GM18505 (cell line): ENCODE data around the gene TBC1D22A.

Source experiments
- ATAC-seq: cut with Tn5 transposase; IDR thresholded peaks from one replicate; pipeline ENCODE4 v1.9.1; 2021; ENCODE audit not compliant: unreplicated experiment
- POLR2A ChIP-seq: IDR thresholded peaks from 4 replicates; pipeline ENCODE4 v1.6.1; 2011; ENCODE audit warnings: borderline replicate concordance; ENCODE audit not compliant: insufficient read depth, insufficient read length; ENCODE audit errors: extremely low read depth

Gene TBC1D22A

GRCh38 chr22:46741974-46742519, 20.4 kb upstream of the TBC1D22A start:
- TF ChIP-seq POLR2A = no peak
- no peak for ATAC-seq

- no peak for TF ChIP-seq POLR2A
- no peak for ATAC-seq
Measured at GRCh38 chr22:46742576-46743221, 19.8 kb upstream of the TBC1D22A start.

- no peak for TF ChIP-seq POLR2A
- ATAC-seq = no peak
Measured at GRCh38 chr22:46744581-46744980, 17.9 kb upstream of the TBC1D22A start.

- no peak for TF ChIP-seq POLR2A
Measured at GRCh38 chr22:46746192-46746591, 16.3 kb upstream of the TBC1D22A start.

GRCh38 chr22:46746620-46747019, 15.8 kb upstream of the TBC1D22A start:
- no peak for TF ChIP-seq POLR2A
- no peak for ATAC-seq

More at GRCh38 chr22:46746192-46746591, 16.3 kb upstream of the TBC1D22A start:
- ATAC-seq = no peak

- TF ChIP-seq POLR2A = no peak
- ATAC-seq = no peak
Measured at GRCh38 chr22:46747646-46748045, 14.8 kb upstream of the TBC1D22A start.

GRCh38 chr22:46748206-46748907, 14.1 kb upstream of the TBC1D22A start:
- ATAC-seq = no peak
- no peak for TF ChIP-seq POLR2A

GRCh38 chr22:46748908-46749675, 13.4 kb upstream of the TBC1D22A start:
- ATAC-seq = no peak
- no peak for TF ChIP-seq POLR2A

GRCh38 chr22:46749682-46750529, 12.5 kb upstream of the TBC1D22A start:
- TF ChIP-seq POLR2A = no peak
- ATAC-seq = no peak

GRCh38 chr22:46750530-46750800, 12.0 kb upstream of the TBC1D22A start:
- ATAC-seq = no peak
- TF ChIP-seq POLR2A = no peak

- no peak for ATAC-seq
Measured at GRCh38 chr22:46750863-46751443, 11.5 kb upstream of the TBC1D22A start.

GRCh38 chr22:46752286-46752987, 10.0 kb upstream of the TBC1D22A start:
- ATAC-seq = no peak
- no peak for TF ChIP-seq POLR2A

More at GRCh38 chr22:46750863-46751443, 11.5 kb upstream of the TBC1D22A start:
- no peak for TF ChIP-seq POLR2A
